CD14-positive monocyte (primary cell): ENCODE data around the gene TEC. TPM values are rescaled to one million over a fixed set of nuclear protein-coding genes. Genes with fewer than 3 reads are reported as not detected.

ENCODE experiments used
- DNase-seq, 3 donors: peaks; one replicate each; pipeline ENCODE4 v3.0.0-alpha.2; 2011 to 2022
- H2AFZ ChIP-seq: 2 replicates; pipeline ENCODE4 v1.6.0; 2012; ENCODE audit warnings: mild to moderate bottlenecking, low read depth, low read length, inconsistent platforms; ENCODE audit not compliant: insufficient read depth, poor library complexity, severe bottlenecking
- H3K27ac ChIP-seq, 2 donors: 1 replicate in 1 of 2; 2 replicates in 1 of 2; pipeline ENCODE4 v1.5.1; 2012 to 2013; ENCODE audit warnings: low read length in 2 of 2, control low read depth in 1 of 2, inconsistent platforms in 1 of 2, low read depth in 1 of 2, mild to moderate bottlenecking in 1 of 2
- H3K27me3 ChIP-seq, 2 donors: one replicate each; pipeline versions ENCODE4 v1.6.0 to v1.6.1; 2011 to 2013; ENCODE audit warnings: low read length in 2 of 2; ENCODE audit not compliant: control insufficient read depth in 2 of 2, insufficient read depth in 2 of 2
- H3K36me3 ChIP-seq, 2 donors: replicated peaks in 1 of 2; 1 replicate in 1 of 2; 2 replicates in 1 of 2; pipeline versions ENCODE4 v1.5.1 to v1.6.1; 2012 to 2013; ENCODE audit warnings: low read length in 2 of 2, control low read depth in 1 of 2, inconsistent platforms in 1 of 2, mild to moderate bottlenecking in 1 of 2; ENCODE audit not compliant: insufficient read depth in 2 of 2, control insufficient read depth in 1 of 2
- H3K4me1 ChIP-seq, 2 donors: 1 replicate in 1 of 2; 2 replicates in 1 of 2; pipeline versions ENCODE4 v1.5.1 to v1.6.1; 2012 to 2013; ENCODE audit warnings: low read length in 2 of 2, control low read depth in 1 of 2, inconsistent platforms in 1 of 2, mild to moderate bottlenecking in 1 of 2, moderate library complexity in 1 of 2; ENCODE audit not compliant: insufficient read depth in 2 of 2, control insufficient read depth in 1 of 2
- H3K4me2 ChIP-seq: replicated peaks from 2 replicates; pipeline ENCODE3; 2012; ENCODE audit warnings: low read length, moderate library complexity, mild to moderate bottlenecking; ENCODE audit not compliant: poor library complexity, severe bottlenecking; ENCODE audit errors: extremely low read depth
- H3K4me3 ChIP-seq, 3 experiments: fragments of 200-600 bp in 1 of 3; sonication (generic) in 1 of 3; replicated peaks in 1 of 3; 1 replicate in 2 of 3; 2 replicates in 1 of 3; pipeline ENCODE4 v1.5.1; 2011 to 2013; ENCODE audit warnings: low read length in 3 of 3, mild to moderate bottlenecking in 3 of 3, control low read depth in 2 of 3, low read depth in 2 of 3, inconsistent platforms in 1 of 3, moderate library complexity in 1 of 3
- H3K79me2 ChIP-seq: 2 replicates; pipeline ENCODE4 v1.6.0; 2012; ENCODE audit warnings: mild to moderate bottlenecking, control low read depth, inconsistent platforms, low read length, moderate library complexity; ENCODE audit not compliant: insufficient read depth
- H3K9ac ChIP-seq: 2 replicates; pipeline ENCODE4 v1.6.0; 2017; ENCODE audit warnings: low read length, mild to moderate bottlenecking; ENCODE audit not compliant: insufficient read depth, poor library complexity, severe bottlenecking
- H3K9me3 ChIP-seq, 2 donors: replicated peaks in 1 of 2; 1 replicate in 1 of 2; 2 replicates in 1 of 2; pipeline versions ENCODE4 v1.5.1 to v1.6.1; 2012 to 2013; ENCODE audit warnings: low read length in 2 of 2, control low read depth in 1 of 2; ENCODE audit not compliant: control insufficient read depth in 1 of 2, insufficient read depth in 1 of 2
- H4K20me1 ChIP-seq: 2 replicates; pipeline ENCODE4 v1.6.0; 2012; ENCODE audit warnings: mild to moderate bottlenecking, low read length, control low read depth, moderate library complexity; ENCODE audit not compliant: insufficient read depth
- H3K27ac Mint-ChIP-seq, 7 donors: one replicate each; pipeline ENCODE4 v1.8.0; 2020; ENCODE audit warnings: mild to moderate bottlenecking in 7 of 7, mixed read lengths in 7 of 7, moderate library complexity in 6 of 7, inconsistent platforms in 2 of 7
- H3K27me3 Mint-ChIP-seq, 3 donors: one replicate each; pipeline ENCODE4 v1.8.0; 2021 to 2022; ENCODE audit warnings: low read depth in 3 of 3, mild to moderate bottlenecking in 3 of 3, mixed read lengths in 3 of 3, moderate library complexity in 3 of 3, inconsistent platforms in 1 of 3
- H3K36me3 Mint-ChIP-seq, 2 donors: one replicate each; pipeline ENCODE4 v1.8.0; 2020; ENCODE audit warnings: mixed read lengths in 2 of 2, inconsistent platforms in 1 of 2, mild to moderate bottlenecking in 1 of 2
- H3K4me1 Mint-ChIP-seq: one replicate; pipeline ENCODE4 v1.8.0; 2020; ENCODE audit warnings: mild to moderate bottlenecking, mixed read lengths
- H3K4me3 Mint-ChIP-seq, 2 donors: one replicate each; pipeline ENCODE4 v1.8.0; 2020; ENCODE audit warnings: mild to moderate bottlenecking in 2 of 2, mixed read lengths in 2 of 2, moderate library complexity in 1 of 2
- H3K9me3 Mint-ChIP-seq, 7 donors: one replicate each; pipeline ENCODE4 v1.8.0; 2020 to 2022; ENCODE audit warnings: mixed read lengths in 7 of 7, mild to moderate bottlenecking in 6 of 7, moderate library complexity in 6 of 7, inconsistent platforms in 2 of 7
- WGBS: methylation state at CpG from one replicate; pipeline ENCODE4 v1.1.5; 2013; ENCODE audit warnings: missing lambda C conversion rate; ENCODE audit not compliant: insufficient coverage; 5-methylcytosine and 5-hydroxymethylcytosine counted together
- intact Hi-C, 2 donors: fragments of 100-400 bp; cut with micrococcal nuclease; formaldehyde crosslinking; loops; one replicate each; pipeline versions ENCODE4 v1.15.0 to v1.15.1; 2023
- polyA plus RNA-seq, 3 donors: library from polyadenylated mRNA; depleted of rRNA in 1 of 3; unstranded in 2 of 3; stranded (reverse) in 1 of 3; fragments of 300-500 nt in 2 of 3; fragments of >200 nt in 1 of 3; fragmentation: Illumina TruSeq in 2 of 3; gene quantifications; 1 replicate in 2 of 3; 2 replicates in 1 of 3; pipeline ENCODE4 v1.2.3, GENCODE V29; 2012 to 2021
- TF ChIP-seq, protein P1 (sequence below): fragments of 200-600 bp; IDR thresholded peaks from one replicate; pipeline ENCODE4 v1.8.0; 2022; ENCODE audit warnings: antibody characterized with exemption, mild to moderate bottlenecking

TEC gene
- polyA plus RNA-seq, 3 donors: 0.30 to 2.5 (median 0.73) TPM

DNA sequence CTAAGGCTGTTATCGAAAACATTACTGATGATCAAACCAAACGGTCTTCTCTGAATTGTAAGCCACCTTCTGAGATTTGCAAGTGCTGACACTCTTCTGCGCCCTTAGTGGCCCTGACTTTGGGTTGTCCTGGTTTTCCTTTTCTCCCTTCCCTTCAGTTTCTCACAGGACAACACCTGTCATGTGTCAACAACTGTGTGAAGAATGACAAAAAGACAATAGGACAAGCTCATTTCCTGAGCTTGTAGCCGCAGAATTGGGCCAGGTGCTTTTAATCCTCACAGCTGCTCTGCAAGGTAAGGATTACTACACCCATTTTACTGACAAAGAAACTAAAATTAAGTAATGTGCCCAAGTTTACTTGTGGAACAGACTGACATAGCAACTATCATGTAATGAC lies 90.7 kb downstream of the TEC start:
- Histone ChIP-seq H3K4me2 (no peak overlapping the region), H3K79me2 (peaks cover 18% of the 10 kb centered on the region), H4K20me1 (no peaks in the 10 kb centered on the region), H3K9me3 (no peaks in the 10 kb centered on the region), H3K4me3 (no peak overlapping the region), H3K4me1 (peaks cover 23 to 36% of the 10 kb centered on the region in 2 donors), H3K27me3 (no peaks in the 10 kb centered on the region), H3K36me3 (peaks cover 0 to 10% of the 10 kb centered on the region in 2 donors), H3K27ac (no peak overlapping the region), H2AFZ (no peak overlapping the region), H3K9ac (no peak overlapping the region)
- Mint-ChIP-seq H3K36me3 (peaks cover 16 to 19% of the 10 kb centered on the region in 2 donors), H3K4me1 (peaks cover 26% of the 10 kb centered on the region), H3K27me3 (peaks cover 0 to 3% (median 0%) of the 10 kb centered on the region in 3 donors), H3K27ac (peak overlapping the region in 1 of 7 donors; percentile 8), H3K9me3 (peaks cover 0 to 11% (median 6%) of the 10 kb centered on the region in 7 donors), H3K4me3 (no peak overlapping the region)
- TF ChIP-seq, protein P1, sequence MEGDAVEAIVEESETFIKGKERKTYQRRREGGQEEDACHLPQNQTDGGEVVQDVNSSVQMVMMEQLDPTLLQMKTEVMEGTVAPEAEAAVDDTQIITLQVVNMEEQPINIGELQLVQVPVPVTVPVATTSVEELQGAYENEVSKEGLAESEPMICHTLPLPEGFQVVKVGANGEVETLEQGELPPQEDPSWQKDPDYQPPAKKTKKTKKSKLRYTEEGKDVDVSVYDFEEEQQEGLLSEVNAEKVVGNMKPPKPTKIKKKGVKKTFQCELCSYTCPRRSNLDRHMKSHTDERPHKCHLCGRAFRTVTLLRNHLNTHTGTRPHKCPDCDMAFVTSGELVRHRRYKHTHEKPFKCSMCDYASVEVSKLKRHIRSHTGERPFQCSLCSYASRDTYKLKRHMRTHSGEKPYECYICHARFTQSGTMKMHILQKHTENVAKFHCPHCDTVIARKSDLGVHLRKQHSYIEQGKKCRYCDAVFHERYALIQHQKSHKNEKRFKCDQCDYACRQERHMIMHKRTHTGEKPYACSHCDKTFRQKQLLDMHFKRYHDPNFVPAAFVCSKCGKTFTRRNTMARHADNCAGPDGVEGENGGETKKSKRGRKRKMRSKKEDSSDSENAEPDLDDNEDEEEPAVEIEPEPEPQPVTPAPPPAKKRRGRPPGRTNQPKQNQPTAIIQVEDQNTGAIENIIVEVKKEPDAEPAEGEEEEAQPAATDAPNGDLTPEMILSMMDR: no peak
- WGBS: 88% methylated on average over 3 of the region's 4 CpGs
- intact Hi-C loops: no loop called here
- no peak for DNase-seq

GRCh38 chr4:48175806-48176205 lies 93.8 kb downstream of the TEC start:
- H3K4me3 ChIP-seq: no peak overlapping the region
- intact Hi-C loops: no loop called here
- peaks cover 0 to 11% (median 6%) of the 10 kb centered on the region in 7 donors for H3K9me3 Mint-ChIP-seq

More at GRCh38 chr4:48175806-48176205, 93.8 kb downstream of the TEC start:
- no peaks in the 10 kb centered on the region for H3K27me3 ChIP-seq
- H3K27me3 Mint-ChIP-seq: no peaks in the 10 kb centered on the region
- H3K36me3 Mint-ChIP-seq: peaks cover 15 to 19% of the 10 kb centered on the region in 2 donors
- peak overlapping the region in 1 of 7 donors; percentile 70 for H3K27ac Mint-ChIP-seq
- no peaks in the 10 kb centered on the region for H4K20me1 ChIP-seq
- peaks cover 25 to 39% of the 10 kb centered on the region in 2 donors for H3K4me1 ChIP-seq
- H3K27ac ChIP-seq: no peak overlapping the region
- H3K4me3 Mint-ChIP-seq: no peak overlapping the region
- TF ChIP-seq, protein P1: no peak
- no peaks in the 10 kb centered on the region for H3K9me3 ChIP-seq
- DNase-seq: no peak
- no peak overlapping the region for H3K4me2 ChIP-seq
- H3K9ac ChIP-seq: no peak overlapping the region
- peaks cover 0 to 10% of the 10 kb centered on the region in 2 donors for H3K36me3 ChIP-seq
- H2AFZ ChIP-seq: no peak overlapping the region
- peaks cover 7% of the 10 kb centered on the region for H3K79me2 ChIP-seq
- peaks cover 27% of the 10 kb centered on the region for H3K4me1 Mint-ChIP-seq
